HEK293T (cell line): Measurements from ENCODE around the gene COMMD2.

Experiments
- CTCF ChIA-PET: fragments of 350-600 bp; formaldehyde crosslinking; extraction: SDS; loops from one replicate; lab custom pipeline; 2021; ENCODE audit warnings: antibody characterized with exemption, inconsistent platforms; lab: Yijun Ruan, JAX
- POLR2A ChIA-PET: fragments of 350-600 bp; formaldehyde crosslinking; extraction: SDS; loops from one replicate; lab custom pipeline; 2020; ENCODE audit warnings: antibody characterized with exemption, inconsistent platforms; lab: Yijun Ruan, JAX
- DNase-seq: peaks from one replicate; pipeline ENCODE4 v3.0.0; 2012; ENCODE audit warnings: mixed read lengths; ENCODE audit errors: extremely low spot score
- ARNT ChIP-seq: fragments of 450-650 bp; IDR thresholded peaks from 2 replicates; pipeline ENCODE4 v1.6.1; 2017; ENCODE audit warnings: mild to moderate bottlenecking
- BHLHE40 ChIP-seq: fragments of 450-650 bp; IDR thresholded peaks from 2 replicates; pipeline ENCODE4 v1.6.1; 2016; ENCODE audit warnings: mild to moderate bottlenecking, moderate library complexity, borderline replicate concordance
- CTBP1 ChIP-seq: fragments of 450-650 bp; IDR thresholded peaks from 2 replicates; pipeline ENCODE4 v1.6.1; 2016; ENCODE audit warnings: borderline replicate concordance
- ELF4 ChIP-seq: fragments of 450-650 bp; IDR thresholded peaks from 2 replicates; pipeline ENCODE4 v1.6.1; 2017; ENCODE audit warnings: antibody characterized with exemption
- FOXA1 ChIP-seq: fragments of 450-650 bp; IDR thresholded peaks from 2 replicates; pipeline ENCODE4 v1.6.1; 2016; ENCODE audit warnings: mild to moderate bottlenecking
- FOXK2 ChIP-seq: fragments of 450-650 bp; IDR thresholded peaks from 2 replicates; pipeline ENCODE4 v1.6.1; 2016; ENCODE audit warnings: mild to moderate bottlenecking
- FOXM1 ChIP-seq: fragments of 450-650 bp; IDR thresholded peaks from 2 replicates; pipeline ENCODE4 v1.6.1; 2017; ENCODE audit warnings: mild to moderate bottlenecking, borderline replicate concordance
- HDGF ChIP-seq: fragments of 450-650 bp; IDR thresholded peaks from 2 replicates; pipeline ENCODE4 v1.6.1; 2017; ENCODE audit warnings: antibody characterized with exemption, borderline replicate concordance
- L3MBTL2 ChIP-seq: fragments of 450-650 bp; conservative IDR thresholded peaks from 2 replicates; pipeline ENCODE4 v1.6.1; 2016; ENCODE audit warnings: mild to moderate bottlenecking
- LEF1 ChIP-seq: fragments of 450-650 bp; IDR thresholded peaks from 2 replicates; pipeline ENCODE4 v1.6.1; 2017; ENCODE audit warnings: mild to moderate bottlenecking, borderline replicate concordance
- NFRKB ChIP-seq: fragments of 450-650 bp; IDR thresholded peaks from 2 replicates; pipeline ENCODE4 v1.6.1; 2016; ENCODE audit warnings: mild to moderate bottlenecking, moderate library complexity
- PKNOX1 ChIP-seq: fragments of 450-650 bp; IDR thresholded peaks from 2 replicates; pipeline ENCODE4 v1.6.1; 2016
- SP1 ChIP-seq: fragments of 450-650 bp; IDR thresholded peaks from 2 replicates; pipeline ENCODE4 v1.6.1; 2017
- SUZ12 ChIP-seq: fragments of 450-650 bp; IDR thresholded peaks from 2 replicates; pipeline ENCODE4 v1.6.1; 2016; ENCODE audit warnings: mild to moderate bottlenecking
- TARDBP ChIP-seq: fragments of 450-650 bp; IDR thresholded peaks from 2 replicates; pipeline ENCODE4 v1.6.1; 2016
- ZNF384 ChIP-seq: fragments of 450-650 bp; IDR thresholded peaks from 2 replicates; pipeline ENCODE4 v1.6.1; 2016

Gene COMMD2

GRCh38 chr3:149753717-149754116 is 1.4 kb upstream of the COMMD2 start:
- TF ChIP-seq FOXK2 (no peak), FOXA1 (no peak), NFRKB (no peak), ELF4 (no peak), PKNOX1 (no peak), FOXM1 (no peak), SUZ12 (no peak), CTBP1 (no peak), LEF1 (no peak), TARDBP (no peak), ARNT (no peak), L3MBTL2 (no peak), HDGF (no peak), ZNF384 (no peak)
- DNase-seq, result no peak
- CTCF ChIA-PET, result interaction anchor here (1.2 kb wide), 1 partner anchor 169 kb away, joined by 3 read pairs; no protein-coding TSS in a partner anchor
- POLR2A ChIA-PET, result interaction anchor here (1.4 kb wide), 1 partner anchor 244 kb away, joined by 3 read pairs; no protein-coding TSS in a partner anchor

GRCh38 chr3:149752788-149753136 is 473 bp upstream of the COMMD2 start:
- ChIA-PET CTCF (interaction anchor here (0.6 to 1.5 kb wide), 4 partner anchors 13 to 223 kb away, joined by 3 to 4 read pairs (median 4); no protein-coding TSS in a partner anchor), POLR2A (interaction anchor here (1.2 to 2.2 kb wide), 5 partner anchors 8 to 251 kb away, joined by 3 to 8 read pairs (median 4); no protein-coding TSS in a partner anchor)
- no peak for DNase-seq
- TF ChIP-seq SP1 (no peak), CTBP1 (no peak), BHLHE40 (no peak), ZNF384 (no peak), NFRKB (no peak), HDGF (no peak), LEF1 (no peak), TARDBP (no peak), ARNT (no peak), PKNOX1 (no peak), ELF4 (no peak), FOXK2 (no peak), L3MBTL2 (no peak), FOXA1 (no peak)

GRCh38 chr3:149751551-149751950 is 738 bp downstream of the COMMD2 start:
- ChIA-PET CTCF (interaction anchor here (0.6 to 1.5 kb wide), 2 partner anchors 14 to 140 kb away, joined by 3 to 4 read pairs; no protein-coding TSS in a partner anchor), POLR2A (interaction anchor here (0.7 to 2.2 kb wide), 8 partner anchors 9 to 124 kb away, joined by 3 to 8 read pairs (median 4); no protein-coding TSS in a partner anchor)
- DNase-seq, result no peak
- TF ChIP-seq L3MBTL2 (no peak), HDGF (no peak), FOXK2 (no peak), ELF4 (no peak), LEF1 (no peak), ZNF384 (no peak), BHLHE40 (no peak), PKNOX1 (no peak), NFRKB (no peak), SP1 (no peak), TARDBP (no peak), FOXM1 (no peak)

- DNase-seq, result no peak
- POLR2A ChIA-PET, result no interaction called here
- TF ChIP-seq FOXA1, result no peak
- no peak for TF ChIP-seq FOXK2
- no peak for TF ChIP-seq SUZ12
- no peak for TF ChIP-seq ARNT
- TF ChIP-seq L3MBTL2, result no peak
- TF ChIP-seq BHLHE40, result no peak
- no peak for TF ChIP-seq TARDBP
- TF ChIP-seq ELF4, result no peak
- no peak for TF ChIP-seq NFRKB
- no peak for TF ChIP-seq HDGF
- no peak for TF ChIP-seq SP1
- no peak for TF ChIP-seq ZNF384
- TF ChIP-seq FOXM1, result no peak
- no peak for TF ChIP-seq LEF1
- TF ChIP-seq CTBP1, result no peak
- CTCF ChIA-PET, result no interaction called here
Observed at GRCh38 chr3:149744606-149745005, 7.7 kb downstream of the COMMD2 start.

- no peak for DNase-seq
Observed at GRCh38 chr3:149744151-149744550, 8.1 kb downstream of the COMMD2 start.

More at GRCh38 chr3:149744151-149744550, 8.1 kb downstream of the COMMD2 start:
- CTCF ChIA-PET, result no interaction called here
- TF ChIP-seq BHLHE40 (no peak), SP1 (no peak), FOXM1 (no peak), FOXA1 (no peak), TARDBP (no peak), CTBP1 (no peak), ZNF384 (no peak), PKNOX1 (no peak), HDGF (no peak)
- POLR2A ChIA-PET, result no interaction called here
